22Rv1 (cell line): ENCODE data around the gene GMPPA.

Experiments
- ZFX ChIP-seq: fragments of 450-650 bp; IDR thresholded peaks from 2 replicates; pipeline ENCODE4 v1.6.1; 2017; ENCODE audit warnings: antibody characterized with exemption, borderline replicate concordance
- TF ChIP-seq, protein P1 (sequence below): fragments of 450-650 bp; IDR thresholded peaks from 2 replicates; pipeline ENCODE4 v1.5.1; 2017; ENCODE audit warnings: mild to moderate bottlenecking

- TF ChIP-seq, protein P1, sequence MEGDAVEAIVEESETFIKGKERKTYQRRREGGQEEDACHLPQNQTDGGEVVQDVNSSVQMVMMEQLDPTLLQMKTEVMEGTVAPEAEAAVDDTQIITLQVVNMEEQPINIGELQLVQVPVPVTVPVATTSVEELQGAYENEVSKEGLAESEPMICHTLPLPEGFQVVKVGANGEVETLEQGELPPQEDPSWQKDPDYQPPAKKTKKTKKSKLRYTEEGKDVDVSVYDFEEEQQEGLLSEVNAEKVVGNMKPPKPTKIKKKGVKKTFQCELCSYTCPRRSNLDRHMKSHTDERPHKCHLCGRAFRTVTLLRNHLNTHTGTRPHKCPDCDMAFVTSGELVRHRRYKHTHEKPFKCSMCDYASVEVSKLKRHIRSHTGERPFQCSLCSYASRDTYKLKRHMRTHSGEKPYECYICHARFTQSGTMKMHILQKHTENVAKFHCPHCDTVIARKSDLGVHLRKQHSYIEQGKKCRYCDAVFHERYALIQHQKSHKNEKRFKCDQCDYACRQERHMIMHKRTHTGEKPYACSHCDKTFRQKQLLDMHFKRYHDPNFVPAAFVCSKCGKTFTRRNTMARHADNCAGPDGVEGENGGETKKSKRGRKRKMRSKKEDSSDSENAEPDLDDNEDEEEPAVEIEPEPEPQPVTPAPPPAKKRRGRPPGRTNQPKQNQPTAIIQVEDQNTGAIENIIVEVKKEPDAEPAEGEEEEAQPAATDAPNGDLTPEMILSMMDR: no peak
- TF ChIP-seq ZFX: no peak
Observed at GRCh38 chr2:219506802-219507526, 8.3 kb downstream of the GMPPA start.
